Astrocyte (in vitro differentiated cells and primary cell): ENCODE results near the gene IDI1. TPM values are rescaled to one million over a fixed set of nuclear protein-coding genes. Genes with fewer than 3 reads are reported as not detected.

Source experiments
- DNase-seq: peaks from one replicate; pipeline ENCODE4 v3.0.0-alpha.2; 2010; ENCODE audit warnings: low read depth
- FAIRE-seq: peaks from 2 replicates; lab custom pipeline; 2011; peaks lifted over from hg19 to GRCh38; lab: Jason Lieb, UNC
- H2AFZ ChIP-seq: 2 replicates; pipeline ENCODE4 v1.6.0; 2012; ENCODE audit warnings: low read depth, low read length, inconsistent platforms
- H3K27ac ChIP-seq: 2 replicates; pipeline ENCODE4 v1.5.1; 2011; ENCODE audit warnings: low read depth, low read length, inconsistent platforms
- H3K27me3 ChIP-seq: 2 replicates; pipeline ENCODE4 v1.6.0; 2011; ENCODE audit warnings: low read length, inconsistent platforms; ENCODE audit not compliant: insufficient read depth
- H3K36me3 ChIP-seq: 2 replicates; pipeline ENCODE4 v1.5.1; 2011; ENCODE audit warnings: low read length, inconsistent platforms; ENCODE audit not compliant: insufficient read depth
- H3K4me1 ChIP-seq: 2 replicates; pipeline ENCODE4 v1.5.1; 2011; ENCODE audit warnings: low read length, inconsistent platforms; ENCODE audit not compliant: insufficient read depth
- H3K4me2 ChIP-seq: 2 replicates; pipeline ENCODE4 v1.6.0; 2012; ENCODE audit warnings: low read length, inconsistent platforms
- H3K4me3 ChIP-seq: 2 replicates; pipeline ENCODE4 v1.5.1; 2011; ENCODE audit warnings: low read depth, mild to moderate bottlenecking, low read length, inconsistent platforms; ENCODE audit not compliant: insufficient read depth
- H3K79me2 ChIP-seq: 2 replicates; pipeline ENCODE4 v1.6.0; 2012; ENCODE audit warnings: mild to moderate bottlenecking, low read length, inconsistent platforms; ENCODE audit not compliant: insufficient read depth
- H3K9ac ChIP-seq: 2 replicates; pipeline ENCODE4 v1.6.0; 2012; ENCODE audit warnings: mild to moderate bottlenecking, low read length, inconsistent platforms
- H3K9me3 ChIP-seq: 2 replicates; pipeline ENCODE4 v1.5.1; 2012; ENCODE audit warnings: low read depth, mild to moderate bottlenecking, low read length, inconsistent platforms; ENCODE audit not compliant: insufficient read depth
- H4K20me1 ChIP-seq: 2 replicates; pipeline ENCODE4 v1.6.0; 2012; ENCODE audit warnings: low read length, inconsistent platforms; ENCODE audit not compliant: insufficient read depth
- H3K27ac Mint-ChIP-seq: one replicate; pipeline ENCODE4 v1.8.0; 2021; ENCODE audit warnings: mild to moderate bottlenecking, mixed read lengths; ENCODE audit not compliant: unreplicated experiment
- H3K27me3 Mint-ChIP-seq: one replicate; pipeline ENCODE4 v1.8.0; 2021; ENCODE audit warnings: low read depth, mixed read lengths; ENCODE audit not compliant: unreplicated experiment
- H3K36me3 Mint-ChIP-seq: one replicate; pipeline ENCODE4 v1.8.0; 2021; ENCODE audit warnings: low read depth, mixed read lengths; ENCODE audit not compliant: unreplicated experiment
- H3K4me1 Mint-ChIP-seq: one replicate; pipeline ENCODE4 v1.8.0; 2021; ENCODE audit warnings: low read depth, mixed read lengths; ENCODE audit not compliant: unreplicated experiment
- H3K4me3 Mint-ChIP-seq: one replicate; pipeline ENCODE4 v1.8.0; 2021; ENCODE audit warnings: mild to moderate bottlenecking, moderate library complexity, mixed read lengths; ENCODE audit not compliant: unreplicated experiment
- H3K9me3 Mint-ChIP-seq: one replicate; pipeline ENCODE4 v1.8.0; 2021; ENCODE audit warnings: mild to moderate bottlenecking, mixed read lengths; ENCODE audit not compliant: unreplicated experiment
- EZH2 ChIP-seq: IDR thresholded peaks from 2 replicates; pipeline ENCODE4 v1.6.1; 2012; ENCODE audit warnings: mild to moderate bottlenecking, low read length, inconsistent platforms; ENCODE audit not compliant: insufficient read depth
- total RNA-seq: library from RNA; stranded (reverse); gene quantifications from 2 replicates; pipeline ENCODE4 v1.2.1, GENCODE V29; 2021
- TF ChIP-seq, protein P1 (sequence below): IDR thresholded peaks from 2 replicates; pipeline ENCODE4 v1.5.1; 2011; ENCODE audit warnings: low read depth, mild to moderate bottlenecking, inconsistent platforms, low read length, moderate library complexity; ENCODE audit not compliant: insufficient read depth

The IDI1 gene
- total RNA-seq, 1 donor from 2014 or later, result 63.2 TPM

DNA sequence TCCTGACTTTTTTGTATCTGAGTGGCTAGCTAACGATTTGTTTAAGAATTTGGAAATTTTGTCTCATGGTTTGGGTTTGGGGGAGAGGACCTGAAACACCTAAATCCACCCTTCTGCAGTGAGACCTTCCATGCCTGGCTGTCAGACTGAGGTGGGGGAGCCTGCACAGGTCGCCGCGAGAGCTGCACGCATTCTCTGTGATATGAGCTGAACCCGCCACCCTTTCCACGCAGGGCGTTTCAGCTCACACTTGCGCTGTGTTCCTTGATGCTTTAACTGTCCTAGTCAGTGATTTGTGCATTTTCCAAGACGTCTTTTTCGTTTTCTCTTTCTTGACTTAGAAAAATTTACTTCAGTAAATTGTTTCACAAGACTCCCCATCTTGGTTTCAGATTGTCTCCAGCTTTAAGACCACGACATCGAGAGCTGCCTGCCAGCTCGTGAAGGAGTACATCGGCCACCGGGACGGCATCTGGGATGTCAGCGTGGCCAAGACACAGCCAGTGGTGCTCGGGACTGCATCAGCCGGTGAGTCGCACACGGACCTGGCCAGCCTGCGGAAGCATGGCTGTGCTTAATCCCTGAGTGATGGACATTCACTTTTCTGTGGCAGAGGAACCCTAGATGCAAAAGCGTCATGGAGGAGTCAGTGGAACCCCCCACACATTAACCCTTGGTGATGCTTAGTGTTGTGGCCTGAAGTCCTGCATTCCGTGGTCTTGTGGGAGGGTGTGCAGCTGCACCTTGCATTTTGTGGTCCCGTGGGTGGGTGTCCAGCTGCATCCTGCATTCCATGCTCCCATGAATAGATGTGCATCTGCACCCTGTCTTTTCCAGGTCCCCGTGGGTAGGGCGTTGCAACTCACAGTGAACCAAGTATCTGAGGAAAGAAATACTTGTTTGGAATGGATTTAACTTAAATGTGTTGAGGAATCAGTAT, 35.4 kb upstream of the IDI1 start:
- no peak for TF ChIP-seq EZH2
- TF ChIP-seq, protein P1, sequence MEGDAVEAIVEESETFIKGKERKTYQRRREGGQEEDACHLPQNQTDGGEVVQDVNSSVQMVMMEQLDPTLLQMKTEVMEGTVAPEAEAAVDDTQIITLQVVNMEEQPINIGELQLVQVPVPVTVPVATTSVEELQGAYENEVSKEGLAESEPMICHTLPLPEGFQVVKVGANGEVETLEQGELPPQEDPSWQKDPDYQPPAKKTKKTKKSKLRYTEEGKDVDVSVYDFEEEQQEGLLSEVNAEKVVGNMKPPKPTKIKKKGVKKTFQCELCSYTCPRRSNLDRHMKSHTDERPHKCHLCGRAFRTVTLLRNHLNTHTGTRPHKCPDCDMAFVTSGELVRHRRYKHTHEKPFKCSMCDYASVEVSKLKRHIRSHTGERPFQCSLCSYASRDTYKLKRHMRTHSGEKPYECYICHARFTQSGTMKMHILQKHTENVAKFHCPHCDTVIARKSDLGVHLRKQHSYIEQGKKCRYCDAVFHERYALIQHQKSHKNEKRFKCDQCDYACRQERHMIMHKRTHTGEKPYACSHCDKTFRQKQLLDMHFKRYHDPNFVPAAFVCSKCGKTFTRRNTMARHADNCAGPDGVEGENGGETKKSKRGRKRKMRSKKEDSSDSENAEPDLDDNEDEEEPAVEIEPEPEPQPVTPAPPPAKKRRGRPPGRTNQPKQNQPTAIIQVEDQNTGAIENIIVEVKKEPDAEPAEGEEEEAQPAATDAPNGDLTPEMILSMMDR, result no peak
- no peaks in the 10 kb centered on the region for H3K4me1 Mint-ChIP-seq
- H3K4me1 ChIP-seq, result no peaks in the 10 kb centered on the region
- H3K9me3 ChIP-seq, result no peaks in the 10 kb centered on the region
- H3K4me3 Mint-ChIP-seq, result no peak overlapping the region
- no peak overlapping the region for H3K4me2 ChIP-seq
- no peak overlapping the region for H3K27ac ChIP-seq
- peaks cover 39% of the 10 kb centered on the region for H4K20me1 ChIP-seq
- FAIRE-seq (no peak), DNase-seq (peak; percentile 14)
- no peaks in the 10 kb centered on the region for H3K9me3 Mint-ChIP-seq
- H3K27me3 Mint-ChIP-seq, result no peaks in the 10 kb centered on the region
- H3K36me3 Mint-ChIP-seq, result peaks cover 30% of the 10 kb centered on the region
- H3K79me2 ChIP-seq, result peaks cover 12% of the 10 kb centered on the region
- no peaks in the 10 kb centered on the region for H3K27me3 ChIP-seq
- H3K27ac Mint-ChIP-seq, result no peak overlapping the region
- peaks cover 69% of the 10 kb centered on the region for H3K36me3 ChIP-seq
- H3K4me3 ChIP-seq, result no peak overlapping the region
- no peak overlapping the region for H3K9ac ChIP-seq
- H2AFZ ChIP-seq, result no peak overlapping the region

DNA sequence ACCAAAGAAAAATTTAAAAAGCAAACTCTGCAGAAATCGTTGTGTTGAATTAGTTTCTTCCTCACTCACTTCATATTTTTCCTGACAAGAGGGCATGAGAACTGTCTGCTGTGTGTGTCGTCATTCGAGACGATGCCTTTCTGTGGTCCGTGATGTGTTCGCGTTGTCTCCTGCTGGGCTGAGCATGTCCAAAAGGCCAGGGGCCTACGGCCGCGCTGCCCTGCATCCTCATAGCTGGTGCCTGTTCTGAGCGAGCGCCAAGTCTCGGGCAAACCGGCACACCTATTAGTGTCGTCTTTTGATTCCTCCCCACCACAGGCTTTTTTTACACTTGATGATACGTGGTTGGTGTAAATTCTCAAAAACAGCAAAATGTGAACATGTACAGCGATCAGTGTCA, 34.7 kb upstream of the IDI1 start:
- no peak for TF ChIP-seq EZH2
- TF ChIP-seq, protein P1, result no peak
- DNase-seq (no peak), FAIRE-seq (no peak)
- Histone ChIP-seq H3K9ac (no peak overlapping the region), H3K36me3 (peaks cover 68% of the 10 kb centered on the region), H3K79me2 (peaks cover 7% of the 10 kb centered on the region), H3K4me2 (no peak overlapping the region), H4K20me1 (peaks cover 33% of the 10 kb centered on the region), H2AFZ (no peak overlapping the region), H3K4me3 (no peak overlapping the region), H3K27me3 (no peaks in the 10 kb centered on the region), H3K9me3 (no peaks in the 10 kb centered on the region), H3K4me1 (no peaks in the 10 kb centered on the region), H3K27ac (no peak overlapping the region)
- H3K36me3 Mint-ChIP-seq, result peaks cover 31% of the 10 kb centered on the region
- H3K4me1 Mint-ChIP-seq, result no peaks in the 10 kb centered on the region
- H3K9me3 Mint-ChIP-seq, result no peaks in the 10 kb centered on the region
- no peak overlapping the region for H3K27ac Mint-ChIP-seq
- H3K4me3 Mint-ChIP-seq, result no peak overlapping the region
- no peaks in the 10 kb centered on the region for H3K27me3 Mint-ChIP-seq

DNA sequence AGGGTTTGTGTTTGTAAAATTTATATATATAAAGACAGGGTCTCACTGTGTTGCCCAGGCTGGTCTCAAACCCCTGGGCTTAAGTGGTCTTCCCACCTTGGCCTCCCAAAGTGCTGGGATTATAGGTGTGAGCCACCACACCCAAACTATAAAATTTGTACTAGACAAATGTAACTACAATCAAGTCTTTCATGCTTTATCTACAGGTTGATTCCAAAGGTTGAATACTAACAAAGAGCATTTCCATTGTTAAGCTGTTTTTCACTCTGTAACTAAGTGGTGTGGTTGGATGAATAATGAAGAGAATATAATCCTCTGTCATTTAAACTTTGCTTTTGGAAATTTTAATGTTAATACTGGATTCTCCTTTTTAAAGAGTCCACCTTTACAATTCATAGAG, 29.7 kb upstream of the IDI1 start:
- H3K4me3 ChIP-seq, result no peak overlapping the region
- H3K79me2 ChIP-seq, result peaks cover 26% of the 10 kb centered on the region
- TF ChIP-seq, protein P1, result no peak
- no peak for TF ChIP-seq EZH2
- peaks cover 11% of the 10 kb centered on the region for H3K36me3 Mint-ChIP-seq
- no peaks in the 10 kb centered on the region for H3K27me3 Mint-ChIP-seq
- H2AFZ ChIP-seq, result no peak overlapping the region
- no peak overlapping the region for H3K9ac ChIP-seq
- peaks cover 39% of the 10 kb centered on the region for H3K36me3 ChIP-seq
- no peak for DNase-seq
- H3K4me1 ChIP-seq, result no peaks in the 10 kb centered on the region
- FAIRE-seq, result no peak
- H3K4me1 Mint-ChIP-seq, result no peaks in the 10 kb centered on the region
- H3K4me2 ChIP-seq, result no peak overlapping the region
- H3K9me3 ChIP-seq, result no peaks in the 10 kb centered on the region
- H3K27ac ChIP-seq, result no peak overlapping the region
- no peak overlapping the region for H3K4me3 Mint-ChIP-seq
- peaks cover 18% of the 10 kb centered on the region for H4K20me1 ChIP-seq
- H3K9me3 Mint-ChIP-seq, result no peaks in the 10 kb centered on the region
- H3K27ac Mint-ChIP-seq, result no peak overlapping the region
- H3K27me3 ChIP-seq, result no peaks in the 10 kb centered on the region
